ENCODE measurements around the gene TCF3.
"Not testable (repeated sequence)": the region's sequence is repeated elsewhere in the genome, so short reads cannot be mapped to it uniquely, and the experiment has no call there.

Gene TCF3

GRCh38 chr19:1652471-1653299 is at the start of gene TCF3:
Gene TCF3 (minus strand): TSS chr19:1652615. CDS start chr19:1650248, 2,367 bp downstream.
- peak; percentile 97 to 99 for DNase-seq

- no peak for DNase-seq
Observed at GRCh38 chr19:1700733-1701663, 48.6 kb upstream of the TCF3 start.

GRCh38 chr19:1699998-1700732 is 47.8 kb upstream of the TCF3 start:
- DNase-seq: no peak

GRCh38 chr19:1699386-1699785 is 47.0 kb upstream of the TCF3 start:
- no peak for DNase-seq

GRCh38 chr19:1698636-1699035 is 46.2 kb upstream of the TCF3 start:
- DNase-seq: no peak

- DNase-seq: not testable (repeated sequence)
Observed at GRCh38 chr19:1695481-1695880, 43.1 kb upstream of the TCF3 start.

GRCh38 chr19:1691589-1692290 is 39.3 kb upstream of the TCF3 start:
- no peak for DNase-seq

GRCh38 chr19:1690699-1691307 is 38.4 kb upstream of the TCF3 start:
- DNase-seq: no peak

- not testable (repeated sequence) for DNase-seq
Observed at GRCh38 chr19:1685785-1686184, 33.4 kb upstream of the TCF3 start.

GRCh38 chr19:1685046-1685445 is 32.6 kb upstream of the TCF3 start:
- DNase-seq: no peak

GRCh38 chr19:1684573-1684912 is 32.1 kb upstream of the TCF3 start:
- no peak for DNase-seq

- no peak for DNase-seq
Observed at GRCh38 chr19:1683869-1684572, 31.6 kb upstream of the TCF3 start.

- DNase-seq: no peak
Observed at GRCh38 chr19:1680976-1681375, 28.6 kb upstream of the TCF3 start.

- DNase-seq: no peak
Observed at GRCh38 chr19:1678073-1678472, 25.7 kb upstream of the TCF3 start.

GRCh38 chr19:1676351-1677266 is 24.2 kb upstream of the TCF3 start:
- DNase-seq: no peak

GRCh38 chr19:1675633-1676350 is 23.4 kb upstream of the TCF3 start:
- DNase-seq: no peak

GRCh38 chr19:1674293-1674679 is 21.9 kb upstream of the TCF3 start:
- DNase-seq: no peak

GRCh38 chr19:1673645-1674292 is 21.4 kb upstream of the TCF3 start:
- DNase-seq: no peak

Data from NCI-H187 (cell line).